Mucosa of descending colon (tissue), 3 donors: ENCODE results near the gene CTSE. TPM values are rescaled to one million over a fixed set of nuclear protein-coding genes. Genes with fewer than 3 reads are reported as not detected.

Source experiments
- ATAC-seq: fragments of 200-7000 bp; cut with Tn5 transposase; one replicate; pipeline ENCODE4 v1.9.1; 2020; ENCODE audit warnings: mild to moderate bottlenecking, moderate library complexity
- DNase-seq, 3 donors: peaks; one replicate each; pipeline ENCODE4 v3.0.0-alpha.2; 2020
- H3K36me3 ChIP-seq: fragments of 200-600 bp; one replicate; pipeline ENCODE4 v1.8.0; 2021; ENCODE audit warnings: low read depth, mild to moderate bottlenecking
- H3K4me1 ChIP-seq: fragments of 200-600 bp; one replicate; pipeline ENCODE4 v1.8.0; 2021; ENCODE audit warnings: low read depth, mild to moderate bottlenecking
- H3K4me3 ChIP-seq: fragments of 200-600 bp; one replicate; pipeline ENCODE4 v1.8.0; 2021; ENCODE audit warnings: mild to moderate bottlenecking
- H3K9me3 ChIP-seq: fragments of 200-600 bp; one replicate; pipeline ENCODE4 v1.8.0; 2021; ENCODE audit warnings: mild to moderate bottlenecking
- intact Hi-C, 2 donors: fragments of 100-400 bp; cut with DNase I in 1 of 2; cut with micrococcal nuclease in 1 of 2; formaldehyde crosslinking; loops; one replicate each; pipeline versions ENCODE4 v1.11.0 to v1.11.1; 2022; cut with DNase I, micrococcal nuclease
- total RNA-seq, 3 donors: library from RNA; stranded (reverse); fragmentation: NEBNext Ultra II Directional in 2 of 3; extraction: Animal tissue kit (Norgen Biotek cat#: 25700) in 2 of 3; gene quantifications; one replicate each; pipeline versions ENCODE4 v1.2.1 to v1.2.4, GENCODE V29; 2021 to 2023
- TF ChIP-seq, protein P1 (sequence below): fragments of 200-600 bp; IDR thresholded peaks from one replicate; pipeline ENCODE4 v1.8.0; 2022; ENCODE audit warnings: antibody characterized with exemption, mild to moderate bottlenecking
- donor health status: DM: no; HTN: no; CAD: no; lungs with moderate emphysema.
- donor health status: DM: no; HTN: no; CAD: no.
- donor health status: DM: no; HTN: yes; CAD: no.

CTSE gene
- total RNA-seq, 3 donors from 2014 or later = 6.5 to 26.1 (median 17.7) TPM

DNA sequence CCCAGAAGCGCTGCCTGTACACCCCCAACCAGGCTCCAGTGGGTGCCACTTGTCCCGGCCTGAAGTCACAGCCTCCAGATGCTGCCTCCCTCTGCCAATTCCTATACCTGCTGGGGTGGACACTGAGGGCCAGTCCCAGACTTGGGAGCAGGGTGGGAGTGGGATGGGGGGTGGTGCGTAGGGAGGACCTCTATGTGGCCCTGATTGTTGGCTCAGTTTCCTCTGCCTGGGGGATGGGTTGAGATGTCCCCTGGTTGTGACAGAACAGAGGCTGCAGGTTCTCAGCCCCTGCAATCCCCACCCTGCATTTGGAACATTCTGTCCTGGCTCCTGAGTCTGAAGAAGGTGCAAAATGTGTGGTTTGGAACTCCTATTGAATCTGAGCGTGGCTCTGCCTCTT is 47.7 kb downstream of the CTSE start:
- no peak for DNase-seq
- intact Hi-C loops = loop anchor here (2.0 to 5.0 kb wide), 3 partner anchors 57 to 184 kb away; no protein-coding TSS in a partner anchor
- H3K4me1 ChIP-seq = no peaks in the 10 kb centered on the region

DNA sequence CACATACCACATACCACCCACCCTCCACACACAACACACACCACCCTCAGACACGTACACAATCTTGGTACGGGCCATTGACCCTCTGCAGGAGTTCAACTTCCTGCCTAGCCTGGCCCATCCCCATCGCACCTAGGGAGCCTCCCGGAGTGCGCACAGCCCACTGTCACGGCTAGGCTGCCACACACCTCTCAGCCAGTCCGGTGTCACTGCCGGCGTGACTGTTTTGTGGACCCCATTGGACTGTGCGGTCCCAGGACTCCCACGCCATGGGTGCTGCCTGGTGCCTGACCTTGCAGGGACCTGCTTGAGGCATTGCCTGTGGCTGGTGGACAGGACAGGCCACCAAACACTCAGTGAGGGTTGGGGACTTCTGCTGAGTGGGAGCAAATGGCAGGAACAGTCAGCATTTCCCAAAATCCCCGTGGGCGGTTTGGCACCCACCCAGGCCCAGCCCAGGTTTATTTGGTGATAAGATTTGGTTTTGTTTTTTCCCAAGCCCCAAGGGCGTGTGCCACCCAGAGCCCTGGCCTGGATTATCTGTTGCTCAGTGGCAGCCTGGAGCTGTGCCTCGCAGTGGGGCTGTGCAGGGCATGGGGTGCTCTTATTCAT is 48.2 kb downstream of the CTSE start:
- intact Hi-C loops = loop anchor here (5.0 kb wide), 2 partner anchors 58 to 183 kb away; no protein-coding TSS in a partner anchor
- H3K36me3 ChIP-seq = no peaks in the 10 kb centered on the region
- ATAC-seq = no peak

More for the DNA sequence above, 47.7 kb downstream of the CTSE start:
- H3K9me3 ChIP-seq = no peaks in the 10 kb centered on the region
- no peak overlapping the region for H3K4me3 ChIP-seq
- H3K36me3 ChIP-seq = no peaks in the 10 kb centered on the region
- TF ChIP-seq, protein P1, sequence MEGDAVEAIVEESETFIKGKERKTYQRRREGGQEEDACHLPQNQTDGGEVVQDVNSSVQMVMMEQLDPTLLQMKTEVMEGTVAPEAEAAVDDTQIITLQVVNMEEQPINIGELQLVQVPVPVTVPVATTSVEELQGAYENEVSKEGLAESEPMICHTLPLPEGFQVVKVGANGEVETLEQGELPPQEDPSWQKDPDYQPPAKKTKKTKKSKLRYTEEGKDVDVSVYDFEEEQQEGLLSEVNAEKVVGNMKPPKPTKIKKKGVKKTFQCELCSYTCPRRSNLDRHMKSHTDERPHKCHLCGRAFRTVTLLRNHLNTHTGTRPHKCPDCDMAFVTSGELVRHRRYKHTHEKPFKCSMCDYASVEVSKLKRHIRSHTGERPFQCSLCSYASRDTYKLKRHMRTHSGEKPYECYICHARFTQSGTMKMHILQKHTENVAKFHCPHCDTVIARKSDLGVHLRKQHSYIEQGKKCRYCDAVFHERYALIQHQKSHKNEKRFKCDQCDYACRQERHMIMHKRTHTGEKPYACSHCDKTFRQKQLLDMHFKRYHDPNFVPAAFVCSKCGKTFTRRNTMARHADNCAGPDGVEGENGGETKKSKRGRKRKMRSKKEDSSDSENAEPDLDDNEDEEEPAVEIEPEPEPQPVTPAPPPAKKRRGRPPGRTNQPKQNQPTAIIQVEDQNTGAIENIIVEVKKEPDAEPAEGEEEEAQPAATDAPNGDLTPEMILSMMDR = no peak
- ATAC-seq = no peak

DNA sequence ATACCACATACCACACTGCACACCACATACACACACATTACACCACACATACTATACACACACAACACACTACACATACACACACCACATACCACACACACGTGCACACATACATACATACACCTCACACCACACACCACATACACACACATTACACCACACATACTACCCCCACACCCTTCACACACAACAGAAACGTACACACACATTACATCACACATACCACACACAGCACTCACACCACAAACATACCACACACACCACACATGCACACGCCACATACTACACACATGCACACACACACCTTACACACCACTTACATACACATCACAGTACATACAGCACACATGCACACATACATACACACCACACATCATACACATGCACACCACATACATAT is 49.0 kb downstream of the CTSE start:
- intact Hi-C loops = loop anchor here (5.0 kb wide), 2 partner anchors 57 to 182 kb away; no protein-coding TSS in a partner anchor

More for the DNA sequence above, 48.2 kb downstream of the CTSE start:
- TF ChIP-seq, protein P1 = no peak
- H3K9me3 ChIP-seq = no peaks in the 10 kb centered on the region
- no peaks in the 10 kb centered on the region for H3K4me1 ChIP-seq
- DNase-seq = no peak
- no peak overlapping the region for H3K4me3 ChIP-seq

DNA sequence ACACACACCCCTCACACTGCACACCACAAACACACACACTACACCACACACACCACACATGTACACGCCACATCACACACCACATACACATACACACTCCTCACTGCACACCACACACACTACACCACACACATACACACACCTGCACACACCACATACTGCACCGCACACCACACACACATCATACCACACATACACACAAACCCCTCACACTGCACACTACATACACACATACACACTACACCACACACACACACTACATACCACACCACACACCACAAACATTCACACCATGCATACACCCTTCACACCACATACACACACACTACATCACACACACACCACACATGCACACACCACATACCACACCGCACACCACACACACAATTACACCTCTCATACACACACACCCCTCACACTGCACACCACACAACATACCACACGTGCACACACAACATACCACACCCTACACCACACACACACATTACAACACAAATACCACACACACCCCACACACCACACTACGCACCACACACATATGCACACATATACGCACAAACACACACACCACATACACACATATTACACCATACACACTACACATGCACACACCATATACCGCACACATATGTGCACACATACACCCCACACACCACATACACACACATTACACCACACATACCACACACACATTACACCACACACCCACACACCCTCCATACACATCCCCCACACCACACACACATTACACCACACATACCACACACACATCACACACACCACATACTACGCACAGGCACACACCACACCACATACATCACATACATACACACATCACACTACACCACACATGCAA is 50.1 kb downstream of the CTSE start:
- Histone ChIP-seq H3K36me3 (no peaks in the 10 kb centered on the region), H3K9me3 (no peaks in the 10 kb centered on the region), H3K4me3 (no peak overlapping the region), H3K4me1 (no peaks in the 10 kb centered on the region)
- intact Hi-C loops = no loop called here
- no peak for ATAC-seq
- no peak for DNase-seq
- TF ChIP-seq, protein P1 = no peak

More for the DNA sequence above, 49.0 kb downstream of the CTSE start:
- DNase-seq (no peak), ATAC-seq (no peak)
- H3K9me3 ChIP-seq = no peaks in the 10 kb centered on the region
- H3K4me1 ChIP-seq = no peaks in the 10 kb centered on the region
- H3K36me3 ChIP-seq = no peaks in the 10 kb centered on the region
- TF ChIP-seq, protein P1 = no peak
- no peak overlapping the region for H3K4me3 ChIP-seq

DNA sequence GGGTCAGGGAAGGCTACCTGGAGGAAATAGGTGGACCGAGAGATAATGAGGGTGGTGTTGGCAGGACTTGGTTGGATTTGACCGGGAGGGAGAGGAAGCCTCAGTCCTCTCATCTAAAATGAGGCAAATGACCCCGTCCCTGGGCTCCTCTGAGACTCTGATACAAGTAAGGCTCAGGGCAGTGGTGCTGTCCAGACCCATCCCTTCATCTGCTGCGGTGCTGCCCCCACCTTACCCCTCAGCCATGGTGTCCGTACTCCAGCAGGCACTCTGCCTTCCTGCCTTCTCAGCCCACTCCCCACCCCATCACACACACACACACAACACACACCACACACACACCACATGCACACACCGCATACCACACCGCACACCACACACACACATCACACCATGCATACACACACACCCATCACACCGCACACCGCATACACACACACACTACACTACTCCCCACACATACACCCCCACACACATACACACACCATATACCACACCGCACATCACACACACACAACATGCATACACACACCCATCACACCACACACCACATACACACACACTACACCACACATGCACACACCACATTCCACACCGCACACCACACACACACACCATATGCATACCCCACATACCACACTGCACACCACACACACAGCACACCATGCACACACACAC is 51.1 kb downstream of the CTSE start:
- H3K4me3 ChIP-seq = no peak overlapping the region
- TF ChIP-seq, protein P1 = no peak
- ATAC-seq = no peak
- no peak for DNase-seq
- H3K36me3 ChIP-seq = no peaks in the 10 kb centered on the region
- H3K9me3 ChIP-seq = no peaks in the 10 kb centered on the region
- no peaks in the 10 kb centered on the region for H3K4me1 ChIP-seq
- intact Hi-C loops = no loop called here
